SJCRH30 (cell line): Measurements from ENCODE around the gene ZSWIM6. TPM values are rescaled to one million over a fixed set of nuclear protein-coding genes. Genes with fewer than 3 reads are reported as not detected.

ENCODE experiments used
- DNase-seq, 2 experiments: peaks; one replicate each; pipeline ENCODE4 v3.0.0-alpha.2; 2015 to 2020
- H3K27ac ChIP-seq: fragments of 250-450 bp; sonication (Bioruptor Pico); 2 replicates; pipeline ENCODE4 v1.5.1; 2020; ENCODE audit warnings: mild to moderate bottlenecking, moderate library complexity
- H3K27me3 ChIP-seq: fragments of 250-450 bp; sonication (Bioruptor Pico); 2 replicates; pipeline ENCODE4 v1.5.1; 2020; ENCODE audit warnings: mild to moderate bottlenecking, moderate library complexity
- H3K36me3 ChIP-seq: fragments of 250-450 bp; sonication (Bioruptor Pico); 2 replicates; pipeline ENCODE4 v1.5.1; 2020; ENCODE audit warnings: mild to moderate bottlenecking, moderate library complexity
- H3K4me1 ChIP-seq: fragments of 250-450 bp; sonication (Bioruptor Pico); 2 replicates; pipeline ENCODE4 v1.5.1; 2020; ENCODE audit warnings: mild to moderate bottlenecking, moderate library complexity
- H3K4me3 ChIP-seq: fragments of 250-450 bp; sonication (Bioruptor Pico); 2 replicates; pipeline ENCODE4 v1.5.1; 2020; ENCODE audit warnings: mild to moderate bottlenecking, moderate library complexity
- H3K9me3 ChIP-seq: fragments of 250-450 bp; sonication (Bioruptor Pico); replicated peaks from 2 replicates; pipeline ENCODE4 v1.5.1; 2020; ENCODE audit warnings: mild to moderate bottlenecking, moderate library complexity
- total RNA-seq: library from RNA; depleted of rRNA; stranded (reverse); fragments of >200 nt; shearing (Covaris generic); gene quantifications from 2 replicates; pipeline ENCODE4 v1.2.3, GENCODE V29; 2014

ZSWIM6 gene
- total RNA-seq, 1 experiment from 2014 or later = 12.0 TPM

DNA sequence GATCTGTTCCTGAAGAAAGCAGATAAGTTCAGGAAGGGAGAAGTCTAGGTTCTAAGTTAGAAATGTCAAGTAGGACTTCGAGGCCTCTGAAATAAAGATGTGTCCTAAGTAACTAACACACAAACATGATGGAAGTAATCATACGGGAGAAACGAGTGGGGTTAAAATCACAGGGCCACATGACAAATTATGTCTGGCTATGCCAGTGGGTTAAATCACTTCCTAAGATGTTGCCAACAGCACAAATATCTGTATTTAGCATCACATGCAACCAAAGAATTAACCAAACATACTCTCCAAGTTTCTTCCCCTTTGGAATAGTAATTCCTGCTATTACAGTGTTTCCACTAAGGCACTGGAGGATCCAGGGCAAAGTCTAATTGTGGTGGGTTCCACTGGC lies 13.7 kb upstream of the ZSWIM6 start:
- Histone ChIP-seq H3K4me1 (peaks cover 15% of the 10 kb centered on the region), H3K4me3 (no peak overlapping the region), H3K36me3 (no peaks in the 10 kb centered on the region), H3K27me3 (no peaks in the 10 kb centered on the region), H3K27ac (no peak overlapping the region), H3K9me3 (no peaks in the 10 kb centered on the region)
- DNase-seq = no peak

GRCh38 chr5:61319388-61320146 lies 12.5 kb upstream of the ZSWIM6 start:
- H3K36me3 ChIP-seq = no peaks in the 10 kb centered on the region
- H3K27ac ChIP-seq = no peak overlapping the region
- DNase-seq = peak in 1 of 2 experiments; percentile 48
- peaks cover 9% of the 10 kb centered on the region; the same call in 1 of the 2 replicates for H3K4me1 ChIP-seq
- no peaks in the 10 kb centered on the region for H3K9me3 ChIP-seq
- H3K27me3 ChIP-seq = no peaks in the 10 kb centered on the region
- H3K4me3 ChIP-seq = no peak overlapping the region

GRCh38 chr5:61320860-61321259 lies 11.2 kb upstream of the ZSWIM6 start:
- Histone ChIP-seq H3K27ac (no peak overlapping the region), H3K36me3 (no peaks in the 10 kb centered on the region), H3K9me3 (no peaks in the 10 kb centered on the region), H3K27me3 (no peaks in the 10 kb centered on the region), H3K4me3 (no peak overlapping the region), H3K4me1 (no peaks in the 10 kb centered on the region)
- DNase-seq = no peak

GRCh38 chr5:61321669-61322068 lies 10.4 kb upstream of the ZSWIM6 start:
- DNase-seq = no peak
- Histone ChIP-seq H3K9me3 (no peaks in the 10 kb centered on the region), H3K4me1 (no peaks in the 10 kb centered on the region), H3K27me3 (no peaks in the 10 kb centered on the region), H3K27ac (no peak overlapping the region), H3K4me3 (no peak overlapping the region), H3K36me3 (no peaks in the 10 kb centered on the region)

DNA sequence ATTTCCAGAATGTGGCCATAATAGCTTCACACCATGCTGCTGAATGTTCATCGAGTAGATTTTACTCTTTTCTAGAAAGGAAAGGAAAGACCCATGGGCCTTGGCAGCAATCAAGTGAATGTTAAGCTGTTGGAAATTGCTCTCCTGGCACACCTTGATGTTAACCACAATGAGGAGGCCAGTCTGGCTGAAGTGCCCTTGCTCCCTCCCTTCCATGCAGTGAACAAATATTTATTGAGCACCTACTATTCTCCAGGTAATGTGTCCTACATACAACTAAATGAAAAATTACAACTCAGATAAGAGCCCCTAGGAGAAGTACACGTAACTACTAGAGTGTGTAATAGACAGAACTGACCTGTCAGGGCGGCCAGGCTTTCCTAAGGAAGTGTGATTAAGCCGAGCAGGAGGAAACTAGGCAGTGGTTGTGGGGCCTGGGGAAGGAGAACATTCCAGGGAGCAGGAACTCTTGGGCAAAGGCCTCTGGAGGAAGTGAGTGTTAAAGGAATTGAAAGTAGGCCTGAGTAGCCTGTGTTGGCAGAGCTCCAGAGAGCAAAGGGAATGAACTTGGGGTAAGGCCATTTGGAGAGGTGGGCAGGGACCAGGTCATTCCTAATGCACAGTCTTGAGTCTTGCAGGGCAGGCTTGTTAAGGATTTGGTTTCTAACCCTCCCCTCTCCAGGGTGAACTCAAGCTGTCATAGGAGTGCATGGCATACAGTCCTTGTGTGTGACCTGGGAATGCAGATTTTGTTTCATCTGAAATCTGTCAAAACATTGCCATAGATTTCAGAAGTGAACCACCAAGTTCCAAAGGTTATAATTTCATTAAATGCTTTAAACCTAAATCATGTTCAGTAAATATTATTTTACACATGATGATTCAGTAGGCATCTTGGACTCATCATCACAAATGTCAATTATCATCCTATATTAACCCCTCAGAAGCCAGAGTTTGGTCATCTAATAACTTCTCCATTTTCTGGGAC lies 9.0 kb upstream of the ZSWIM6 start:
- H3K4me3 ChIP-seq = no peak overlapping the region
- no peaks in the 10 kb centered on the region for H3K9me3 ChIP-seq
- no peak overlapping the region for H3K27ac ChIP-seq
- H3K27me3 ChIP-seq = no peaks in the 10 kb centered on the region
- no peaks in the 10 kb centered on the region for H3K36me3 ChIP-seq
- no peak for DNase-seq
- H3K4me1 ChIP-seq = no peaks in the 10 kb centered on the region

GRCh38 chr5:61327760-61328753 lies 4.0 kb upstream of the ZSWIM6 start:
- Histone ChIP-seq H3K27ac (no peak overlapping the region), H3K4me3 (no peak overlapping the region)
- DNase-seq = no peak

GRCh38 chr5:61328791-61329549 lies 3.1 kb upstream of the ZSWIM6 start:
- H3K4me1 ChIP-seq = peaks cover 11% of the 10 kb centered on the region
- no peaks in the 10 kb centered on the region for H3K27me3 ChIP-seq
- H3K36me3 ChIP-seq = no peaks in the 10 kb centered on the region
- H3K27ac ChIP-seq = peak overlapping the region; percentile 89
- no peaks in the 10 kb centered on the region for H3K9me3 ChIP-seq
- H3K4me3 ChIP-seq = peak overlapping the region; percentile 93
- peak in 1 of 2 experiments; percentile 29 for DNase-seq

More at GRCh38 chr5:61327760-61328753, 4.0 kb upstream of the ZSWIM6 start:
- H3K9me3 ChIP-seq = no peaks in the 10 kb centered on the region
- no peaks in the 10 kb centered on the region for H3K36me3 ChIP-seq
- H3K27me3 ChIP-seq = no peaks in the 10 kb centered on the region
- peaks cover 11% of the 10 kb centered on the region for H3K4me1 ChIP-seq

DNA sequence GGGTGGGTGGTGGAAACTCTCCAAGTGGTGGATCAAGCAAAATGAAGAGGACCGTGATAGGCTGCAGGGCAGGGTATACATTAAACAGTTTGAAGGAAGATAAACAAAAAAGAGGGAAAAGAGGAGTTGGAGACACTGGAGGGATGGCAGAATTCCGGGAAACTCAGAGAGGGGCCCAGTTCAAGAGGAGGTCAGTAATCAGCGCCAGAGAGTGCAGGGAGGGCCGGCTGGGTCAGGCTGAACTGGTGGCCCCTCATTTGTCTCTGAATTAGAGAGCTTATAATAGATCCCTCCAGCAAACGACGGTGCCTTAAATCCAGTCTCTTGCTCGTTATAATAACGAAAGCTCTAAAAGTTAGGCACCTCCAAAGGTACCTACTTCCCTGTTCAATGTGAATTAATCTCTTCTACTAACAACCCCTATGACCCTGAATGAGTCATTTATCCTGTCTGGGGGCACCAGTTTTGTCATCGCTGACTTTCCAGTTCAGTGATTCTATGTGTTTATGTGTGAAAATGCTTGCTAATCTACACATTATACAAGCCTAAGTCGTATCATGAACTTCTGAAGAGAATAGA lies 2.4 kb upstream of the ZSWIM6 start:
- Histone ChIP-seq H3K27ac (peak overlapping the region; percentile 89), H3K9me3 (no peaks in the 10 kb centered on the region), H3K4me3 (peak overlapping the region; percentile 93), H3K36me3 (no peaks in the 10 kb centered on the region), H3K4me1 (peaks cover 11% of the 10 kb centered on the region), H3K27me3 (no peaks in the 10 kb centered on the region)
- DNase-seq = peak in 1 of 2 experiments; percentile 32

DNA sequence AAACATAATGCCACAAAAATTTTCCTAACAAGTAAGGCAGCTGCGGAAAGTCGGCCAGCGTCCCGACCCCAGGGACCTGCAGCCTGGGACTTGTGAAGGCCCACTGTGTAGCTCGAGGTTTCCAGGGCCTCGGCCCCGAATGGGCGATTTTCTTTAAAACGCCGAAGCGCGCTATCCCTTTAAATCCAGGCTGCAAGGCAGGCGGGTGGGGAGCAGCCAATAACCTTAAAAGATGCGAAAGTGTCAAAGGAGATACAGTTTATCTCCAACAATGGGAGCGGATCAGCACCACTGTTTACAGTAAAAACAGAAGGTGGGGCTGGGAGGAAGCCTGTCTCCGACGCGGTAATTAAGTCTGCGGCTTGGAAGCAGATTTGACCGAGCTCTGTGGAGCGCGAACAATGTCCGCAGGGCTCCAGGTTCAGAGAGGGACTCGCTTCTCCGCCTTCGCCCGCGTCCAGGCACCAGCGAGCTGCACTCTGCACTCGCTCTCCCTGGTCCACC lies 1.7 kb upstream of the ZSWIM6 start:
- Histone ChIP-seq H3K4me3 (peak overlapping the region; percentile 93), H3K9me3 (no peaks in the 10 kb centered on the region), H3K36me3 (no peaks in the 10 kb centered on the region), H3K4me1 (peaks cover 11% of the 10 kb centered on the region), H3K27me3 (no peaks in the 10 kb centered on the region), H3K27ac (peak overlapping the region; percentile 89)
- peak in 1 of 2 experiments; percentile 72 for DNase-seq

GRCh38 chr5:61330845-61331406 lies 1.1 kb upstream of the ZSWIM6 start:
- no peaks in the 10 kb centered on the region for H3K9me3 ChIP-seq
- H3K36me3 ChIP-seq = no peaks in the 10 kb centered on the region
- peak in 1 of 2 experiments; percentile 79 for DNase-seq
- peak overlapping the region; percentile 89 for H3K27ac ChIP-seq
- peak overlapping the region; percentile 93 for H3K4me3 ChIP-seq
- H3K4me1 ChIP-seq = peaks cover 11% of the 10 kb centered on the region
- no peaks in the 10 kb centered on the region for H3K27me3 ChIP-seq

DNA sequence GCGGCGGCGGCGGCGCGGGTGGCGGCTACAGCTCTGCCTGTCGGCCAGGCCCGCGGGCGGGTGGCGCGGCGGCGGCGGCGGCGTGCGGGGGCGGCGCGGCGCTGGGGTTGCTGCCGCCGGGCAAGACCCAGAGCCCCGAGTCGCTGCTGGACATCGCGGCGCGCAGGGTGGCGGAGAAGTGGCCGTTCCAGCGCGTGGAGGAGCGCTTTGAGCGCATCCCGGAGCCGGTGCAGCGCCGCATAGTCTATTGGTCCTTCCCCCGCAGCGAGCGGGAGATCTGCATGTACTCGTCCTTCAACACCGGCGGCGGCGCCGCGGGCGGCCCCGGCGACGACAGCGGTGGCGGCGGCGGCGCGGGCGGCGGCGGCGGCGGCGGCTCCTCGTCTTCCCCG lies 296 bp downstream of the ZSWIM6 start:
- DNase-seq = peak; percentile 41 to 51
- H3K27me3 ChIP-seq = no peaks in the 10 kb centered on the region
- H3K27ac ChIP-seq = no peak overlapping the region
- peaks cover 11% of the 10 kb centered on the region for H3K4me1 ChIP-seq
- H3K9me3 ChIP-seq = no peaks in the 10 kb centered on the region
- 0 out of 2 replicates have a peak, but pooled peaks cover 3% of the 10 kb centered on the region for H3K36me3 ChIP-seq
- peak overlapping the region; percentile 93 for H3K4me3 ChIP-seq

DNA sequence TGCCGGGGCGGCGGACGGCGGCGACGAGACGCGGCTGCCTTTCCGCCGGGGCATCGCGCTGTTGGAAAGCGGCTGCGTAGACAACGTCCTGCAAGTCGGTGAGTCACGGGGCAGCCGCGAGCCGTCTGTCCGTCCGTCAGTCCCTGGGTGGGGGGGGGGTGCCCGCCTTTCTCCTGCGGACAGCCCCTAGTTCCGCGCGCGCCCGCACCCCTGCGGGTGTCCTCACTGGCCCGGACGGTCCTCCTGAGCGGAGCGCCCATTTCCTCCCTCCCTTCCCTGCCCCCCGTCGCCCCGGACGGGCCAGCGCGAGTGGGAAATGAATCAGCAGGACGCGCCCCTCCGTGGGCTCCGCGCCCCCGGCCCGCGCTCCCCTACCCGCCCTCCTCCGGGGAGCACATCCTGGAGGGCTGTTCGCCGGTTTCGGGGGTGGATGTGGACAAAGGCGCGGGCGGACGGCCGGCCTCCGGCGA lies 828 bp downstream of the ZSWIM6 start:
- Histone ChIP-seq H3K9me3 (no peaks in the 10 kb centered on the region), H3K27ac (peak overlapping the region; percentile 70), H3K27me3 (no peaks in the 10 kb centered on the region), H3K4me1 (peaks cover 11% of the 10 kb centered on the region), H3K4me3 (peak overlapping the region; percentile 93), H3K36me3 (0 out of 2 replicates have a peak, but pooled peaks cover 3% of the 10 kb centered on the region)
- DNase-seq = peak; percentile 54 to 57
